Measurements from ENCODE around the gene FAM184A. TPM values are rescaled to one million over a fixed set of nuclear protein-coding genes. Genes with fewer than 3 reads are reported as not detected.
"Not testable (repeated sequence)": the region's sequence is repeated elsewhere in the genome, so short reads cannot be mapped to it uniquely, and the experiment has no call there.

The FAM184A gene
- total RNA-seq, 1 experiment from 2014 or later, result 3.1 TPM

DNA sequence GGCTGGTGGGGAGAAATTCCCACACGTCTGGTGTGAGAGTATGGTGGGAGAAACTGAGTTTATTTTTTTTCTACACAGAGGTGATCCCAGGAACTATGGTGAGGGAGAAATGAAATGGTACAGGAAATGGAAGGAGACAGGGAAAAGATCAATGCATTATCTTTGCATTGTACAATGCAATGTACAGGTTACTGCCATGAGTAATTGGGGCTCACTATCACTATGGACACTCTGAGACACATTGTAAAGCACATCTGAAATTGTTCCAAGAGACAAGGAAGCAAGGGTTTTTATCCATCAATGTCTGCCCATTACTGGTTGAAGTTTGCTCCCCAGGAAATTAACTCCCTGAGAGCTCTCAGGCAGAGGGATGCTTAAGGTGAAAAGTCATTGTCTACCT is 21.7 kb upstream of the FAM184A start:
- DNase-seq (ENCODE audit: low spot score), result no peak

DNA sequence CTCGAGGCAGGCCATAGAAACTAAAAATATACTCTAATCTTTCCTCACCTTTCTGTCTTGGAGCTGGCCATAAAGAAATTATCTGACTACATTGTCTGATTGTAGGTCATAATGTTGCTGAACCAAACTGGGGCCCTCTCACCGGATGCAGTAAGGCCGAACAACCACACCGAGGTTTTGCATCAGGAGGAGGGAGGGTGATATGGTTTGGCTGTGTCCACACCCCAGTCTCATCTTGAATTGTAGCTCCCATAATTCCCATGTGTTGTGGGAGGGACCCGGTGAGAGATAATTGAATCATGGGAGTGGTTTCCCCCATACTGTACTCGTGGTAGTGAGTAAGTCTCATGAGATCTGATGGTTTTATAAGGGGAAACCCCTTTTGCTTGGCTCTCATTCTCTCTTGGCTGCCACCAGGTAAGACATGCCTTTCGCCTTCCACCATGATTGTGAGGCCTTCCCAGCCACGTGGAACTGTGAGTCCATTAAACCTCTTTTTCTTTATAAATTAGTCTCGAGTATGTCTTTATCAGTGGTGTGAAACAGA is 19.4 kb upstream of the FAM184A start:
- not testable (repeated sequence) for DNase-seq (ENCODE audit: low spot score)

DNA sequence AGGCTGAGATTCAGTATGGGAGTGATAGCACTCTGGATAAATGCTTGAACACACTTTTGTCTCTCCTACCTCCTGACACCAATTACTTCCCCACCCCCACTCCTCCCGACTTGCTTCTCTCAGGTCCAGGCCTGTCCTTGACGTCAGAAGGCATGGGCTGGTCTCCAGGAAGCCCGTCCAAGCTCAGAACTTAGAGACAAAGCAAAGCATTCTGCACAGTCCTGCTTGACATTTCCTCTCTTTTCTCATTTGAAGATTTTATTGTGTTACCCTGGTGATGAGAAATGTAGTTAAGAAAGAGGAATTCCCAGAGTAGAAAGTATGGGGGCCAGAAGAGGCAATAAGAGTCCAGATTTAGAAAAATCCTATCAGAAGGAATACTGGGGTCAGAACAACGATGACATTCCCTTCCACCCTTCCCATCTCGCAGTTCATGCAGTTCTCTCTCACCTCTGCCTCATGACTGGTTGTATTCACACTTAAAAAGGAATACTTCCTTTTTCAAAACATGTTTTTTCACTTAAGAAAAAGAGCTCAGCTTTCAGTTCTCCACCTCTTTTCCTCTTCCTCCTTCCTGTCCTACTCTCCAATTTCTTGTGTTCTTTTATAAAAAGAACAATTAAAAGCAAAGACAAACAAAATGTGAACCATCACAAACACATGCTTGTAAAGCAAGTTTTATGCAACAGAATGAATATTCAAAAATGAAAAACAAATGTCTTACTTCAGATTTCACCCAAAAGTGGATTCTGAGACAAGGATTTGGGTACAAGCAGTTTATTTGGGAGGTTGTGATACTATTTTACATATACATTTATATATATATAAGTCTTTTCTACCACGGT is 18.5 kb upstream of the FAM184A start:
- no peak for DNase-seq (ENCODE audit: low spot score)

DNA sequence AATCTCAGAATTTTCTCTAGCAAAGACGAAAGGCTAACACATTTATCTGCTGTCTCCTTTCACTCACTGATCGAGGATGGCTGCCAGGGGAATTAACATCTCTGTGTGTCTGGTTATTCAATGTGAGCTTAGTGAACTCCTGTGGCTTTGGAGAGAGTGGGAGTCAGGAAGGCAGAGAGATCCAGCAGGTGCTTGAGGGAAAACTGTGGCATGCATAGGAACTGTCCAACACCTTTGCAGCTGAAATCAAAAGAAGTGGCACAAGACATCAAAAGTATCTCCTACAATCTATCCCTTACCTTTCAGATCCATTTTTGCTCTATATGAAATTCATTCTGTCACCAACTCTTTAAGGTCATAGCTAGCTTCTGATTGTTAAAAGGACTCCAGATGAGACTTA is 11.8 kb upstream of the FAM184A start:
- DNase-seq (ENCODE audit: low spot score), result no peak

DNA sequence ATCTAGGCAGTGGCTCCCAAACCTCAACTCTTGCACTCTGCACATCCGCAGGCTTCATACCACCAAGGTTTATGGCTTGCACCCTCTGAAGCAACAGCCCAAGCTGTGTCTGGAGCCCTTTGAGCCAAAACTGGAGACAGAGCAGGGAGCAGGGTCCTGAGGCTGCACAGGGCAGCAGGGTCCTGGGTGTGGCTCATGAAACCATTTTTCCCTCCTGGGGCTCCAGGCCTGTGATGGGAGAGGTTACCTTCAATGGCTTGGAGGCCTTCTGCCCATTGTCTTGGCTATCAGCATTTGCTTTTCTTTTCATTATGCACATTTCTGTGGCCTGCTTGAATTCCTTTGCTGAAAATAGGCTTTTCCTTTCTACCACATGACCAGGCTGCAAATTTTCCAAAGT is 6.3 kb upstream of the FAM184A start:
- DNase-seq (ENCODE audit: low spot score), result no peak

DNA sequence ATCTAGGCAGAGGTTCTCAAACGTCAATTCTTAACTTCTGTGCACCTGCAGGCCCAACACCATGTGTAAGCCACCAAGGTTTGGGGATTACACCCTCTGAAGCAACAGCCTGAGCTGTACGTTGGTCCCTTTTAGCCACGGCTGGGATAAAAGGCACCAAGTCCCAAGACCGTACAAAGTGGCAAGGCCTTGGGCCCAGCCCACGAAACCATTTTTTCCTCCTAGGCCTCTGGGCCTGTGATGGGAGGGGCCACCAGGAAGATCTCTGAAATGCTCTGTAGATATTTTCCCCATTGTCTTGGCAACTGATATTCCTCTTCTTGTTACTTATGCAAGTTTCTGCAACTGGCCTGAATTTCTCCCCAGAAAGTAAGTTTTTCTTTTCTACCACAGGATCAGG is 4.5 kb upstream of the FAM184A start:
- no peak for DNase-seq (ENCODE audit: low spot score)

DNA sequence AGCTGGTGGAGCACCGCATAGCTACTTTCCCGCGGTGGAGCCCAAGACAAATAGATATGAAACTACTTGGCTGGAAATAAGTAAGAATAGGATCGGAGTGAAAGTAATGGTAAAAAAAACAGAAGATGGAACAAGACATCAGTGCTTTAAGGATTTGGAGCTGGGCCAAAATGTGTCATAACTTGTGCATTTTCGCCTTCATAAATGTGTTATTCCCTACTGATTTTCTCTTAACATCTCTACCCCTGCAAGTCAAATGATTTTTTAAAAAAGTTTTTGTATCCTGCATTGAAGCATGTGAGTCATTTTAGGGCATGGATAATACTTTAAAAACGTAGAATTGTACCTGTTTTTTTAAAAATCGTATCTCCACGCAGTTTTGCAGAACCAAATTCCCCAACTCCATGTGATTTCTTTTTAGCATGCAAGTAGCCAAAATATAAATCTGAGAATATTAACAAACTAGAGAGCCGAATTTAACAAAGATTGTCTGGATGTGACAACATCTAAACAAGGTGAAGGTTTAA is 882 bp upstream of the FAM184A start:
- peak; percentile 25 for DNase-seq (ENCODE audit: low spot score)

DNA sequence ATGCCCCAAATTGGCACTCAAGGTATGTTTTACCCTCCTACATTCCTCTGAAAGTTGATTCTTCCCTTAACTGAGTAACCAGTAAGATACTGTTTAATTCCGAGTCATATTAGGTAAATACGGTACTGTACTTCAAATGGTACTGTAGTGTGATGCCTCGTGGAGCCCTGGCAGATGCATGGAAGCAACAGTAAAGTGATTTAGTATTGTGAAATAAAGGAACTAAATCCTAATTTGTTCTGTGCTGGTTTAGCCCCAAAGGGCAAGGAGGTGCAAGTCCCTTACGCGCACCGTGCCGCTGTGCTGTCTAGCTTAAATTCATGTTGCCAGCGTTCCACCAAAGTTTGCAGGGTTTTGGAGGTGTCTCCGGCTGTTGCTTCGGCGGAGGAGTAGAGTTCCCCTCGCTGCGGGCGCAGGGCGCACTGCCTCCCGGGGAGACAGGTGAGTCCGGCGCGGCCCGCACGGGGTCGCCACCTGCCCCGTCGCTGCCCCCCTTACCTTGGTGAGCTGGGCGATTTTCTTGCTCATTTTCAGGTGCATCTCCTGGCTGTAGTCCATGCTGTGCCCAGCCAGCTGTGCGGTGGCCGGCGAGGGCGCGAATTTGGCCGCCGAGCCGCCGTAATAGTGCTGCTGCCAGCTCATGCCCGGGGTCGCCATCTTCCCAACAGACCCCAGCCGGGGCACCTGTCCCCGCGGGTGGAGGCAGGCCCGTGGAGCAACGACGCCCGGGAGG is 655 bp downstream of the FAM184A start:
- DNase-seq (ENCODE audit: low spot score), result peak; percentile 4

DNA sequence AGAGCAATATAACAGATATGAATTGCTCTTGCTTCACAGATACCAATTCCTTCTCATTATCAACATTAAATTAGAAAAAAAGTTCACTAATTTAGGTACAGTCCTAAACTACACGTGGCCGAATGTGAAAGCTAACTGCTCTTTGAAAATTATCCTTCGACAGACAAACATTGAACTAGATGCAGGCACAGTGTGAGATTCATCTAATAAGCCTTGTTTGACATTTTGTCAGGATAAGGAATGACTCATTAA is 1.1 kb downstream of the FAM184A start:
- DNase-seq (ENCODE audit: low spot score), result no peak

DNA sequence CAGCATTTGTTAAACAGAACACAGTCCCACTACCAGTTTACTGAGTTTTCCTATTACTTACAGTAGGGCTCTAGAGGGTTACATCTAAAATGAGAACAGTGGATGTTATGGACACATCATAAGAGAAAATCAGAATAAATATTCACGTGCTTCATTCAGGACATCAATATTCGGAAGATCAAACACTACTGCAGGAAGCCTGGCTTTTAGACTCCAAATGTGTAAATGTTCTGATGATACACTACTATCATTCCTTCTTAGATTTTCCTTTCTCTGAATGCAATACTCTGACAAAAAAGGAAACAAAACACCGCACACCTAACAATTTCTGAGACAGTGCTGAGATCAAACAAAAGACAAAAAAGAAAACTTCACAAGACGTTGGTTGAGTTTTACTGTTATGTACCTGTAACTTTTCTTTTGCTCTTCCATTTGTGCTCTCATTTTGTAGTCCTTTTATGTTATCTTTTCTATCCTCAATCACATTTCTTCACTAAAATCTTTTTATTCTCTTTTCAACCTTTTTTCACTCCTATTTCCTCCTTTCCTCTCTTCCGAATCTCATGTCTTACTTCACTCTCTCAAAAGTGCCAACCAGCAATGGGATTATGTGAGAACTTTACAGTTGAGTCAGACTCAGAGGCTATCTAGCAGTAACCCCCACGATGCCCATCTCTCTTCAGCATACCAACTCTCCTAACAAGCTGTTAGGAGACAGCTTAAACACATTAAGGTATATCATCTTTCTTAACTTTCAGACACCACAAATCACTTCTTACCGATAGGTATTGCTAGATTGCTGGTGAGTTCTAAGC is 1.7 kb downstream of the FAM184A start:
- no peak for DNase-seq (ENCODE audit: low spot score)

DNA sequence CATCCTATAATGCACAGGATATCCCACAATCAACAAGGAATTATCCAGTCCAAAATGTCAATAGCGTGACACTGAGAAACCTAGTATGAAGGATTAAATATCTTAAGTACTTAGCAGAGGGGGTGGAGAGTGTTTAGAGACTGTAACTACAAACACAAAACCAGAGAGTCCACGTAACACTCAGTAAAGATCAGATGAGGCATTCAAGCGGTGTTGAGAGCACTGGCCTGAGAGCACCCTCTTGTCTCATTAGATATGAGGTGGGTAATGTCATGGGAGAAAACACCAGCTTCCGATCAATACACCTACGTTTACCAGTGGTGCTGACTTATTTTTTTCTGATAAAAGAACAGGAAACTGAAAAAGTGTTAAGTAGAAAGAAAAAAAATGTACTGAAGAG is 2.3 kb downstream of the FAM184A start:
- no peak for DNase-seq (ENCODE audit: low spot score)

DNA sequence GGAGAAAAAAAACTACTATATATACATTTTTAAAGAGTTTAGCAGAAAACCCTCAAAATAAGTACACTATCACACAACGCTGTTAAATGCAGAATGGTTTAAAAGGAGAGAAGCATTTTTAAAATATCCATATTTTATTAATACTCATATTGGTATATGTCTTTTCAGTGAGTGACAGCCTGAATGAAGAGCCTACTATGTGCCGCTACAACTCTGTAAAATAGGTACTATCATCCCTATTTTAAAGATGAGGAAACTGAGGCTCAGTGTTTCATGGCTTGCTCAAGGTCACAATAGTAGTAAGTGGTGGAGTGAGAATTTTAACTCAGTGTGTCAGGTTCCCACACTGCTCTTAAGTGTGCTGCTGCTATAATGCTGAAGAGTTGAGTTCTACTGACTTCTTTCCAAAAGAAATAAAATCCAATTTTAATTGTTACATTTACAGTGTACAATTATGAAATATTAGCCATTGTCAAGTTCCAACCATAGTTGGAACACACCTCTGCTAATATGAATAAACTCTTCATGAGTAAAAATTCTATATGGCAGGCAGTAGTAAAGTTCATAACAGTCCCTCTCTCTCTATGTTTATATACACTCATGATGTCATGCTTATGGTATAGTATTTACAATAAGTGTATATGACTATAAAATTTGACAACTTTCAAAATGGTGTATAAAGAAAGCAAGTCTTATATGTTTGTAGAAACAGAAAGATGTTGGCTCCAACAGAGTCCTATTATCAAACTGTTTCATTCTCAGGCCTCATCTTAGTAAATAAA is 3.1 kb downstream of the FAM184A start:
- DNase-seq (ENCODE audit: low spot score), result no peak

DNA sequence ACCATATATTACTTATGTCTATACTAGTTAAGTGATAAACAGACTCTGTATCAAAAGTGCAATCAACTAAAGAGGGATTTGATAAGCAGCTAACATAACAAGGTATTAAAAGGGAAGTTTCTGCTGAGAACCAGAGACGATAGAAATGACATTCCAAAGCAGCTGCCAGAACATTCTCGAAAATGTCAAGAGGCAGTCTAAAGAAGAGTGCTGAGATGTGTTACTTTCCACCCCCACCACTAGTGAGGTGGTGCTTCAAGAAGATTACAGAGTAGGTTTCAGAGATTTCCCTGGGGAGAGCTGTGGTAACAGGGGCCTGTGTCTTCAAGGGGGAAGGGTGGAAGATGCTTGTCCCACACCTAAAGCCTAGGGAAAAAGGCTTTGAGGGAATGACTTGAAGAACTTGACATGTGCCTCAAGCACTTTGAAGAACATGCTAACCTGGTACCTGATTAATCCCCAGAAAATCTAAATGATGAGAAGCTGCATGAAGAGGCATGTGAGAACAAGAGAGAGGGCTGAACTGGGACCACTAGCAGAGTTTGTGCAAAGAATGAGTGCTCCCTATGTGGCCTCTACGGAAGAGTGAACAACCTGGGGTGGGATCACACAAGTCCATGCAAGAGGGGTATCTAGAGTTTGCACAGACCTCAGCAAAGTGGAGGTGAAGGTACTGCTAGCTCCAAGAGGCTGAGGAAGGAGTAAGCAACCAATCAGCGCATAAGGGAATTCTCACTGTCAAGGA is 5.0 kb downstream of the FAM184A start:
- no peak for DNase-seq (ENCODE audit: low spot score)

DNA sequence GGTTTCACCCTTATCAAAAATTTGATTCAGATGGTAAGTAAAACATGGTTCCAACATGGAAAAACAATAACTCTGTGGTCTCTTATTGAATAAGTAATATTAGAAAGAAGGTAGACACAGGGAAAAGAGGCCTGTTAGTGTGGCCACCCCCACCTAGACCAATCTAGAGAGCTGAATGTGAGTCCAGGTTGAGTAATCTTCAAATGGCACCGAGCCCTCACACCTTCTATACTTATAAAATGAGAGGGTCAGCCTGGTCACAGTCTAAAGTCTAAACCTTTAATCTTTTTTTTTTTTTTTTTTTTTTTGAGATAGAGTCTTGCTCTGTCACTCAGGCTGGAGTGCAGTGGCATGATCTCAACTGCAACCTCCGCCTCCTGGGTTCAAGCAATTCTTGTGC is 6.9 kb downstream of the FAM184A start:
- no peak for DNase-seq (ENCODE audit: low spot score)

DNA sequence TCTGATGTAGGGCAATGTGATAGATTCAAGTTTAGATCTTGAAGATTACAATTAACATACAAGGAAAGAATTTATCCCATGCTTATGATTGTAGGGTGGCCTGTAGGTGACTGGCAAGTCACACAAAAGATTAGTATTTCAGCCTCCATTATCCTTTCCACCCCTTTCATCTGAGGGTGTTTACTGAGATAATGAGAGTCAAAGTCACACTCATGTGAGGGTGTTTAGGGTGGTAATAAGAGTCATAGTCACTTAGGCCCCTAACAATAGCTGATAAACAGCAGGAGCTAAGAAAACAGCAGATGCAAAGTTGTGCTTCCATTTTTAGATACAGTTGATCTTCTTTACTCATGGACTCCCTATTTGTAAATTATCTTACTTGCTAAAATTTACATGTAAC is 11.4 kb downstream of the FAM184A start:
- no peak for DNase-seq (ENCODE audit: low spot score)

DNA sequence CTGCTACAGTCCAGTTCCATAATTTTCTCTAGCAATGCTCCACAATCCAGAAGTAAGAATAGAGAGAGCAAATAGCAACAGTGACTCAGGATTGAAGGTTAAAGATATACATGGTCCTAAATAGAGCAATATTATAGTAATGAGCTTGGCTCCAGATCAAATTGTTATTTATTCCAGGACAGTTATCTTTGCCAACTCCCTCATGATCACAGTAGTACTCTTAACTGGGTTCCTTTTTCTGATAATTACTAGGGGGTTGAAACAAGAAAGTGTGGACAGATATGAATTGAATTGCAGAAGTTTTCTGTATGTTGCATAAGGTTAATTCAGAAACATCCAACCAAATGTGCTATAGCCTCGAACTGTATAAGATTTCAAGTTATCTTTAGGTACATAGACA is 11.9 kb downstream of the FAM184A start:
- DNase-seq (ENCODE audit: low spot score), result no peak

DNA sequence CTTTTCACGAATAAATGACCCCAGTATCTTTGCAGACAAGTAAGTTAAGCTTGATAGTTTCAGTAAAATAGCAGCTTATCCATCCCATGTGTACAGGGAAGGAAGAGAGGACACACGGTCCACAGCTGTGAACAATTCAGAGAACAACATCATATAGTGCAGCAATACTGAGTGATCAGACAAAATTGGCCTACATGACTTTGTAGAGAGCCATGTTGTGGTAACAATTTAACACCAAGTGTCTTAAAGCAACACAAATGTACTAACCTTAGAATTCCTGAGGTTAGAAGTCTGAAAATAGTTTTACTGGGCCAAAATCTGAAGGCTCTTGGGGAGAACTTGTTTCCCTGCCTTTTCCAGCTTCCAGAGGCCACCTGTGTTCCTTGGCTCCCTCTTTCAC is 12.5 kb downstream of the FAM184A start:
- DNase-seq (ENCODE audit: low spot score), result no peak

DNA sequence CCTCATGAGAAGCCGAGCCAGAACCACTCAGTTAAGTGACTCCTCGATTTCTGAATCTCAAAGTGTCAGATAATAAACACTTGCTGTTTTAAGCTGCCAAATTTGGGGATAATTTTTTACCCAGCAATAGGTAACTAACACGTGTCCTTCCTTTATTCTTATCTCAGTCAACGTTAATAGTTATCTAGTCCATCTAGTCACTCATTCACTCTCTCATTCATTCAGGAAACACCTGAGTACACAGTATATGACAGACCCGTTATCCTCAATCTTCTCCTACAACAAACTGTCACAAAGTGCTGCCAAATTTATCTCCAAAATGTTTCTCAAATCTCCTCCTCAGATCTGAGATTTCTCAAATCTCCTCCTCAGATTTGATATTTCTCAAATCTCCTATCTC is 13.1 kb downstream of the FAM184A start:
- no peak for DNase-seq (ENCODE audit: low spot score)

DNA sequence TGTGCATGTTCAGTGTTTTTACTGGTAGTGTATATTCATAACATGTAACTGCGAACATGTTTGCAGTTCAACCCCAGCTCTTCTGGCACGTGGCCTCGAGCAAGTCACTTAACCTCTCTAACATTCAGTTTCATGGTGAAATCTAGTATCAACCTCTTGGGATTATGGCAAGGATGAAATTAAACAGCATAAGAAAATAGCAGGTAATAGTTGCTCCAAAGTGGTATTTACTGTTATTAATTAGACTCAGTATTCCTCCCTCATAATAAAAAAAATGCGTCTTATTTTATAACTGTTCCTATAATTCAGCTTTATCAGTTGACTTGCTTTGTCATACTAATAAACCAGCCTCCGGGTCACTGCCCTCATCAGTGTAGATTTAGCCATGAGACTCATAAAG is 15.0 kb downstream of the FAM184A start:
- no peak for DNase-seq (ENCODE audit: low spot score)

DNA sequence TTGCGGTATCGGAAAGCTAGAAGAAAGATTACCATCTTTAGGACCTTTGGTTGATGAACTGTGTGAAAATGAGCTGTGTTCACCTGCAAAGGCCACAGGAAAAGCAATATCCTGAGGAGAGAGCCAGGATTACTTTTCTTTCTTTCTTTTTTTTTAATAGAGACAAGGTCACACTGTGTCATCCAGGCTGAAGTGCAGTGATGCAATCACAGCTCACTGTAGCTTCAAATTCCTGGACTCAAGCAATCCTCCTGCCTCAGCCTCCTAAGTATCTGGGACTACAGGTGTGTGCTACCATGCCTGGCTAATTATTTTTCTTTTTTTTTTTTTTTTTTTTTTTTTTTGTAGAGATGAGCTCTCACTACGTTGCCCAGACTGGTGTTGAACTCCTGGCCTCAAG is 17.2 kb downstream of the FAM184A start:
- no peak for DNase-seq (ENCODE audit: low spot score)
